ENCODE measurements around the gene TNFAIP8L2.

DNA sequence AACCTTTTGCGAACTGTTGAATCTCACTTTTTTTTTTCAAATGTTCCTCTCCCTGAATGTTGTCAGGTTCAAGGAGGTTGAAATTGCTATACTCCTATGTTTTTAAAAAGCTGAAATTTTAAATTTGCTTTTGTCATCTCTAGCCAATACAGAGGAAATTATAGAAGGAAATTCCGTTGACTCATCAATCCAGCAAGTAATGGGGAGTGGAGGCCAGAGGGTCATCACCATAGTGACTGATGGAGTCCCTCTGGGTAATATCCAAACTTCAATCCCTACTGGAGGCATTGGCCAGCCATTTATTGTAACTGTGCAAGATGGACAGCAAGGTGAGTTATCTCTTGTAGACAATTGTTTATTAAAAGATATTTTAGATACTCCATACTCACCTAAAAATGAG, 49.6 kb upstream of the TNFAIP8L2 start:
- TF ChIP-seq CTCF (IDR thresholded peaks at IDR 0.05; ENCODE audit: low read length): no peak
- TF ChIP-seq EZH2 (optimal IDR thresholded peaks at IDR 0.05; ENCODE audit: low read depth, low read length): no peak
- TF ChIP-seq EZH2phosphoT487 (IDR thresholded peaks at IDR 0.05; ENCODE audit: low read length): no peak

Data from MM.1S (cell line).